Endothelial cell of umbilical vein (primary cell): ENCODE measurements around the gene HSD17B4. TPM values are rescaled to one million over a fixed set of nuclear protein-coding genes. Genes with fewer than 3 reads are reported as not detected.

Experiments
- BruUV-seq: library from RNA; stranded (reverse); fragments of 400-500 nt; replicated peaks from 2 replicates; lab custom pipeline; 2021; lab: Mats Ljungman, UMichigan
- CTCF ChIA-PET: fragments of 300-600, 350-600 bp; sonication (Branson Sonifier 250); formaldehyde crosslinking; loops from one replicate; lab custom pipeline; 2021; ENCODE audit warnings: antibody characterized with exemption, inconsistent platforms; lab: Charles Lee
- POLR2A ChIA-PET: fragments of 300-600, 350-600 bp; sonication (Branson Sonifier 250); formaldehyde crosslinking; loops from one replicate; lab custom pipeline; 2021; ENCODE audit warnings: antibody characterized with exemption, inconsistent platforms; lab: Charles Lee
- DNase-seq: peaks from one replicate; pipeline ENCODE4 v3.0.0-alpha.2; 2011; ENCODE audit warnings: low read depth, low spot score
- FAIRE-seq: peaks from 2 replicates; lab custom pipeline; 2011; peaks lifted over from hg19 to GRCh38; lab: Jason Lieb, UNC
- H2AFZ ChIP-seq: 2 replicates; pipeline ENCODE4 v1.6.0; 2012; ENCODE audit warnings: low read depth, low read length, control low read depth, inconsistent platforms
- H3K27ac ChIP-seq: 2 replicates; pipeline ENCODE4 v1.5.1; 2011; ENCODE audit warnings: low read depth, mild to moderate bottlenecking, control low read depth, low read length, moderate library complexity; ENCODE audit not compliant: insufficient read depth
- H3K27me3 ChIP-seq, 2 experiments: 2 replicates each; pipeline versions ENCODE4 v1.6.0 to v1.6.1; 2011; ENCODE audit warnings: low read length in 2 of 2, mixed read lengths in 1 of 2; ENCODE audit not compliant: control insufficient read depth in 2 of 2, insufficient read depth in 2 of 2
- H3K36me3 ChIP-seq, 2 experiments: 2 replicates in 1 of 2; 3 replicates in 1 of 2; pipeline ENCODE4 v1.5.1; 2011; ENCODE audit warnings: low read length in 2 of 2, mild to moderate bottlenecking in 1 of 2, moderate library complexity in 1 of 2; ENCODE audit not compliant: control insufficient read depth in 2 of 2, insufficient read depth in 2 of 2; ENCODE audit errors: extremely low read depth in 1 of 2
- H3K4me1 ChIP-seq: 3 replicates; pipeline ENCODE4 v1.5.1; 2011; ENCODE audit warnings: mild to moderate bottlenecking, low read length; ENCODE audit not compliant: control insufficient read depth, insufficient read depth; ENCODE audit errors: extremely low read depth
- H3K4me2 ChIP-seq: 2 replicates; pipeline ENCODE4 v1.6.1; 2011; ENCODE audit warnings: low read length, control low read depth, mixed read lengths; ENCODE audit not compliant: insufficient read depth
- H3K4me3 ChIP-seq, 3 experiments: fragments of 200-600 bp in 1 of 3; sonication (generic), shearing (Covaris generic) in 1 of 3; replicated peaks in 1 of 3; 2 replicates each; pipeline ENCODE4 v1.5.1; 2011 to 2016; ENCODE audit warnings: control low read depth in 3 of 3, low read length in 3 of 3, mild to moderate bottlenecking in 2 of 3, inconsistent platforms in 1 of 3, low read depth in 1 of 3, moderate library complexity in 1 of 3; ENCODE audit not compliant: insufficient read depth in 1 of 3
- H3K79me2 ChIP-seq: 2 replicates; pipeline ENCODE4 v1.6.0; 2012; ENCODE audit warnings: low read length, inconsistent platforms; ENCODE audit not compliant: control insufficient read depth, insufficient read depth
- H3K9ac ChIP-seq: replicated peaks from 2 replicates; pipeline ENCODE3; 2011; ENCODE audit warnings: low read length, control low read depth; ENCODE audit not compliant: insufficient read depth; ENCODE audit errors: extremely low read depth
- H3K9me1 ChIP-seq: replicated peaks from 3 replicates; pipeline ENCODE4 v1.6.0; 2011; ENCODE audit warnings: mild to moderate bottlenecking, low read length; ENCODE audit not compliant: control insufficient read depth, insufficient read depth; ENCODE audit errors: extremely low read depth
- H3K9me3 ChIP-seq: replicated peaks from 2 replicates; pipeline ENCODE4 v1.5.1; 2012; ENCODE audit warnings: low read length, inconsistent platforms; ENCODE audit not compliant: control insufficient read depth, insufficient read depth
- H4K20me1 ChIP-seq: replicated peaks from 2 replicates; pipeline ENCODE3; 2011; ENCODE audit warnings: mild to moderate bottlenecking, low read length; ENCODE audit not compliant: control insufficient read depth, insufficient read depth; ENCODE audit errors: extremely low read depth
- CTCF ChIP-seq, 2 donors: IDR thresholded peaks; 1 replicate in 1 of 2; 2 replicates in 1 of 2; pipeline ENCODE4 v1.5.1; 2011; ENCODE audit warnings: low read length in 2 of 2, mild to moderate bottlenecking in 2 of 2, moderate library complexity in 2 of 2, control low read depth in 1 of 2, inconsistent platforms in 1 of 2, low read depth in 1 of 2; ENCODE audit not compliant: insufficient read depth in 1 of 2; ENCODE audit errors: extremely low read depth in 1 of 2
- EZH2 ChIP-seq: IDR thresholded peaks from 2 replicates; pipeline ENCODE4 v1.6.1; 2012; ENCODE audit warnings: borderline replicate concordance, low read depth, mild to moderate bottlenecking, moderate library complexity, low read length, inconsistent platforms; ENCODE audit not compliant: severe bottlenecking
- GATA2 ChIP-seq: IDR thresholded peaks from 2 replicates; pipeline ENCODE4 v1.7.0; 2011; ENCODE audit warnings: low read depth, mild to moderate bottlenecking, moderate library complexity, mixed read lengths, low read length; ENCODE audit not compliant: insufficient read length, insufficient read depth
- JUN ChIP-seq: IDR thresholded peaks from 2 replicates; pipeline ENCODE4 v1.6.1; 2011; ENCODE audit warnings: borderline replicate concordance, low read depth; ENCODE audit not compliant: insufficient read length, insufficient read depth
- MYC ChIP-seq: IDR thresholded peaks from one replicate; pipeline ENCODE4 v1.6.1; 2011; ENCODE audit warnings: mild to moderate bottlenecking, low read depth, low read length
- dilution Hi-C: fragments of 300-500 bp; cut with MboI; formaldehyde crosslinking; loops from one replicate; pipeline ENCODE4 v1.15.0; 2019; ENCODE audit warnings: low sequenced_read_pairs; ENCODE audit not compliant: extremely low pct_ligation_motif_present
- intact Hi-C: fragments of 100-400 bp; cut with micrococcal nuclease; formaldehyde crosslinking; loops from one replicate; pipeline ENCODE4 v1.10.0; 2022
- polyA plus RNA-seq, 4 experiments: library from polyadenylated mRNA; depleted of rRNA in 3 of 4; stranded (reverse) in 3 of 4; unstranded in 1 of 4; fragments of >200 nt; gene quantifications; 2 replicates each; pipeline versions ENCODE4 v1.2.1 to v1.2.3, GENCODE V29; 2011 to 2012; ENCODE audit warnings: missing spikeins in 1 of 4
- total RNA-seq: library from RNA; stranded (reverse); gene quantifications from 2 replicates; pipeline ENCODE4 v1.2.3, GENCODE V29; 2021

The HSD17B4 gene
- total and polyA plus RNA-seq, 2 donors (not counting 3 experiments of a cell fraction or from before 2014, with no cell fraction given): 91.4 to 124 TPM

GRCh38 chr5:119522841-119523240, 70.5 kb downstream of the HSD17B4 start:
- intact Hi-C loops: no loop called here

GRCh38 chr5:119524485-119524884, 72.2 kb downstream of the HSD17B4 start:
- POLR2A ChIA-PET: no interaction called here
- intact Hi-C loops (no loop called here), dilution Hi-C loops (no loop called here)
- no peaks in the 10 kb centered on the region for H3K9me1 ChIP-seq
- no peaks in the 10 kb centered on the region for H3K79me2 ChIP-seq
- H3K27me3 ChIP-seq: no peaks in the 10 kb centered on the region
- no peaks in the 10 kb centered on the region for H4K20me1 ChIP-seq
- H3K36me3 ChIP-seq: no peaks in the 10 kb centered on the region
- no peak overlapping the region for H3K9ac ChIP-seq
- TF ChIP-seq MYC (no peak), CTCF (IDR thresholded peaks at IDR 0.05; ENCODE audit: extremely low read depth in 1 of 2, insufficient read depth in 1 of 2, low read depth in 1 of 2, low read length in 2 of 2) (no peak), GATA2 (no peak), JUN (no peak)
- no peak overlapping the region for H3K4me2 ChIP-seq
- BruUV-seq: no TSS peak
- H3K9me3 ChIP-seq: no peaks in the 10 kb centered on the region
- no peak overlapping the region for H2AFZ ChIP-seq
- DNase-seq (no peak), FAIRE-seq (no peak)
- CTCF ChIA-PET: no interaction called here
- no peak overlapping the region for H3K27ac ChIP-seq
- H3K4me3 ChIP-seq: no peak overlapping the region
- H3K4me1 ChIP-seq: no peaks in the 10 kb centered on the region

More at GRCh38 chr5:119522841-119523240, 70.5 kb downstream of the HSD17B4 start:
- BruUV-seq: no TSS peak
- FAIRE-seq (no peak), DNase-seq (no peak)
- H3K4me1 ChIP-seq: no peaks in the 10 kb centered on the region
- no peak overlapping the region for H3K27ac ChIP-seq
- no peaks in the 10 kb centered on the region for H3K27me3 ChIP-seq
- dilution Hi-C loops: no loop called here
- TF ChIP-seq EZH2: no peak
- no peak for TF ChIP-seq JUN
- no peak overlapping the region for H3K9ac ChIP-seq
- POLR2A ChIA-PET: no interaction called here
- H3K9me1 ChIP-seq: no peaks in the 10 kb centered on the region
- H3K4me3 ChIP-seq: no peak overlapping the region
- H3K79me2 ChIP-seq: no peaks in the 10 kb centered on the region
- no peaks in the 10 kb centered on the region for H3K9me3 ChIP-seq
- H2AFZ ChIP-seq: no peak overlapping the region
- H3K4me2 ChIP-seq: no peak overlapping the region
- H4K20me1 ChIP-seq: no peaks in the 10 kb centered on the region
- CTCF ChIA-PET: no interaction called here
- H3K36me3 ChIP-seq: no peaks in the 10 kb centered on the region
